Posterior vena cava (tissue), 2 donors: ENCODE results near the gene GRK4. TPM values are rescaled to one million over a fixed set of nuclear protein-coding genes. Genes with fewer than 3 reads are reported as not detected.
A peak's percentile ranks its signal among the peaks of the same experiment; 100 is the strongest.

Source experiments
- DNase-seq: peaks from one replicate; pipeline ENCODE4 v3.0.0-alpha.2; 2020; ENCODE audit warnings: low spot score
- intact Hi-C, 2 donors: fragments of 100-400 bp; cut with DNase I; formaldehyde crosslinking; loops; one replicate each; pipeline versions ENCODE4 v1.14.1 to v1.14.2; 2022 to 2023
- total RNA-seq, 2 donors: library from RNA; stranded (reverse); fragmentation: NEBNext Ultra II Directional; extraction: Animal tissue kit (Norgen Biotek cat#: 25700); gene quantifications; one replicate each; pipeline ENCODE4 v1.2.1, GENCODE V29; 2021
- donor health status: DM: yes; HTN: yes; CAD: no.
- donor health status: DM: yes; HTN: yes; CAD: no.

The GRK4 gene
- total RNA-seq, 2 donors from 2014 or later = 5.6 to 8.0 TPM

- intact Hi-C loops = no loop called here
- DNase-seq = peak; percentile 99
Observed at GRCh38 chr4:3074078-3074845, 110.9 kb downstream of the GRK4 start, which contains the start of the genes HTT and HTT-AS. HTT (plus strand) TSS chr4:3074681; CDS start chr4:3074826, 145 bp downstream. HTT-AS (minus strand) TSS chr4:3074538.

- intact Hi-C loops = no loop called here
- DNase-seq = peak; percentile 88
Observed at GRCh38 chr4:3074846-3075651, 111.7 kb downstream of the GRK4 start.

DNA sequence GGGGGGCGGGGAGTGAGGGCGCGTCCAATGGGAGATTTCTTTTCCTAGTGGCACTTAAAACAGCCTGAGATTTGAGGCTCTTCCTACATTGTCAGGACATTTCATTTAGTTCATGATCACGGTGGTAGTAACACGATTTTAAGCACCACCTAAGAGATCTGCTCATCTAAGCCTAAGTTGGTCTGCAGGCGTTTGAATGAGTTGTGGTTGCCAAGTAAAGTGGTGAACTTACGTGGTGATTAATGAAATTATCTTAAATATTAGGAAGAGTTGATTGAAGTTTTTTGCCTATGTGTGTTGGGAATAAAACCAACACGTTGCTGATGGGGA is 112.2 kb downstream of the GRK4 start:
- no peak for DNase-seq
- intact Hi-C loops = no loop called here

DNA sequence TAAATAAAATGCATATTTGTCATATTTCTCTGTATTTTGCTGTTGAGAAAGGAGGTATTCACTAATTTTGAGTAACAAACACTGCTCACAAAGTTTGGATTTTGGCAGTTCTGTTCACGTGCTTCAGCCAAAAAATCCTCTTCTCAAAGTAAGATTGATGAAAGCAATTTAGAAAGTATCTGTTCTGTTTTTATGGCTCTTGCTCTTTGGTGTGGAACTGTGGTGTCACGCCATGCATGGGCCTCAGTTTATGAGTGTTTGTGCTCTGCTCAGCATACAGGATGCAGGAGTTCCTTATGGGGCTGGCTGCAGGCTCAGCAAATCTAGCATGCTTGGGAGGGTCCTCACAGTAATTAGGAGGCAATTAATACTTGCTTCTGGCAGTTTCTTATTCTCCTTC is 114.4 kb downstream of the GRK4 start:
- DNase-seq = no peak
- intact Hi-C loops = no loop called here

DNA sequence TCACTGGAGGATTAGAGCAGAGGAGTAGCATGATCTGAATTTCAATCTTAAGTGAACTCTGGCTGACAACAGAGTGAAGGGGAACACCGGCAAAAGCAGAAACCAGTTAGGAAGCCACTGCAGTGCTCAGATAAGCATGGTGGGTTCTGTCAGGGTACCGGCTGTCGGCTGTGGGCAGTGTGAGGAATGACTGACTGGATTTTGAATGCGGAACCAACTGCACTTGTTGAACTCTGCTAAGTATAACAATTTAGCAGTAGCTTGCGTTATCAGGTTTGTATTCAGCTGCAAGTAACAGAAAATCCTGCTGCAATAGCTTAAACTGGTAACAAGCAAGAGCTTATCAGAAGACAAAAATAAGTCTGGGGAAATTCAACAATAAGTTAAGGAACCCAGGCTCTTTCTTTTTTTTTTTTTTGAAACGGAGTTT is 116.3 kb downstream of the GRK4 start:
- intact Hi-C loops = no loop called here
- DNase-seq = no peak

GRCh38 chr4:3082925-3083515 is 119.6 kb downstream of the GRK4 start:
- no peak for DNase-seq
- intact Hi-C loops = no loop called here

DNA sequence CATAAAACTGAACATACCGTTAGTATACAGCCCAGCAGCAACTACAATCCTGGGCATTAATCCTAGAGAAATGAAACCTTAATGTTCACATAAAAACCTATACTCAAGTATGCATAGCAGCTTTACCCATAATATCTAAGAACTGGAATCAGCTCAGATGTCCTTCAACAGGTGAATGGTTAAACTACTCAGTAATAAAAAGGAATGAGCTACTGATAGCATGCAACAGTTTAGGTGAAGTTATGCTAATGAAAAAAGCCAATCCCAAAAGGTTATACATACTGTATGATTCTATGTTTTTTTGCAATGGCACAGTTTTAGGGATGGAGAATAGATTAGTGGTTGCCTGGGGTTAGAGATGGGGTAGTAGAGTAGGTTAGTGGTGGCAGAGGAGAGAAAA is 120.4 kb downstream of the GRK4 start:
- no peak for DNase-seq
- intact Hi-C loops = no loop called here

DNA sequence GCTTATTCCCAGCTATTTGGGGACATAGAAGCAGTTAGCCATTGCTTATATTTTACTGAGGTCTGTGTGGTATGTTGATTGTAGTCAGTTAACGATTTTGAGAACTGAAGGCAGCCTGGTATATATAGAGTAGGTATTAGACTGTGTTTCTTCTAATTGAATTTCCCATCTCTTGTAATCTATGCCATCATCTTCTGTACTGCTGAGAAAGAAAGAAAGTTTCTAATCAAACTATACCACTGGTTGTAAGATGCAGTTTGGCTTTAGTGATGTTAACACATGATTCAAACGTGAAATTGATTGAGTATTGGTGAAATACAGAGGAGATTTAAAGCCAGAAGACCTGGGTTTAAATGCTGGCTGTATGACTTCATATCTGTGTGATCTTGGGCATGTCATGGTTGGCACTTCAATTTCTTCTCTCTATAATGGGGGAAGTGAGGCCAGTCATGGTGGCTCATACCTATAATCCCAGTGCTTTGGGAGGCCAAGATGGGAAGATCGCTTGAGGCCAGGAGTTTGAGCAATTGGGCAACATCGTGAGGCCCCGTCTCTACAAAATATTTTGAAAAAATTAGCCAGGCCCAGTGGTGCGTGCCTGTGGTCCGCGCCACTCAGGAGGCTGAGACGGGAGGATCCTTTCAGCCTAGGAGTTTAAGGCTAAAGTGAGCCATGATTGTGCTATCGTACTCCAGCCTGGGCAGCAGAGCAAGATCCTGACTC is 122.7 kb downstream of the GRK4 start:
- intact Hi-C loops = no loop called here
- no peak for DNase-seq

- DNase-seq = no peak
- intact Hi-C loops = no loop called here
Observed at GRCh38 chr4:3087115-3087797, 123.9 kb downstream of the GRK4 start.

Other genes starting within 250 kb of the GRK4 start
- 10 to 100 TPM; 25.4 to 29.2 TPM for gene TNIP2, start 207.2 kb upstream of the GRK4 start, total RNA-seq
- gene SH3BP2, start 170.5 kb upstream of the GRK4 start, total RNA-seq = 10 to 100 TPM; 47.8 to 52.4 TPM
- gene ADD1, start 119.7 kb upstream of the GRK4 start, total RNA-seq = 100 to 1,000 TPM; 297 to 327 TPM
- gene NOP14, start 165 bp upstream of the GRK4 start, total RNA-seq = 10 to 100 TPM; 16.1 to 20.5 TPM
- gene HTT-AS, start 111.0 kb downstream of the GRK4 start, total RNA-seq = not detected
- 10 to 100 TPM; 47.4 to 49.0 TPM for gene HTT, start 111.1 kb downstream of the GRK4 start, total RNA-seq